ENCODE measurements around the gene CNTNAP2.
A peak's percentile ranks its signal among the peaks of the same experiment; 100 is the strongest.

Gene CNTNAP2

GRCh38 chr7:146291900-146292299, 175.3 kb downstream of the CNTNAP2 start:
- no peaks in the 10 kb centered on the region for H3K9me3 ChIP-seq (ENCODE audit: control insufficient read depth, low read length)
- no peaks in the 10 kb centered on the region for H3K27me3 ChIP-seq (replicated peaks; ENCODE audit: control insufficient read depth, insufficient read depth, low read length)
- no peaks in the 10 kb centered on the region for H3K36me3 ChIP-seq (ENCODE audit: control insufficient read depth, insufficient read depth, low read length, severe bottlenecking)
- no peak overlapping the region for H3K9ac ChIP-seq (ENCODE audit: low read length)
- no peak overlapping the region for H3K4me3 ChIP-seq (ENCODE audit: low read length)
- no peaks in the 10 kb centered on the region for H3K4me1 ChIP-seq (ENCODE audit: control insufficient read depth, insufficient read depth, low read length)
- DNase-seq (ENCODE audit: low read depth): no peak

DNA sequence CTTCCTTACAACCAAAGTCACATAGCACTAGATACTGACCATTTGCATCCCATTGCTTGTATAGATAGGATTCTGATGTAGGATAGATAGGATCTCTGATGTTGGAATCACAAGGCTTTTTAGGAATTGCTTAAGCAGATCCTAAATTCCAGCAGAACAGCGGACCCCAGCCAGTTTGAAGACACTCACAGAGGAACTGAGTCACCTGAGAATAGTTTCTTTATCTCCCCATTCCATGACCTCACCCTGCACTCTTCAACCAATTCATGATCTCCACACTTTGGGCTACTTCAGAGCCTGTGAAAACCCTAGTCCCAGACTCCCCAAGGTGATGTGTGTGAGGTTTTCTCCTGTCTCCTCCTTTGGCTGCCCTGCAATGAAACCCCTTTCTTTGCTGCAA, 179.4 kb downstream of the CNTNAP2 start:
- DNase-seq (ENCODE audit: low read depth): no peak
- no peaks in the 10 kb centered on the region for H3K27me3 ChIP-seq (replicated peaks; ENCODE audit: control insufficient read depth, insufficient read depth, low read length)
- H3K9ac ChIP-seq (ENCODE audit: low read length): no peak overlapping the region
- H3K9me3 ChIP-seq (ENCODE audit: control insufficient read depth, low read length): no peaks in the 10 kb centered on the region
- no peaks in the 10 kb centered on the region for H3K36me3 ChIP-seq (ENCODE audit: control insufficient read depth, insufficient read depth, low read length, severe bottlenecking)
- no peaks in the 10 kb centered on the region for H3K4me1 ChIP-seq (ENCODE audit: control insufficient read depth, insufficient read depth, low read length)
- H3K4me3 ChIP-seq (ENCODE audit: low read length): no peak overlapping the region

DNA sequence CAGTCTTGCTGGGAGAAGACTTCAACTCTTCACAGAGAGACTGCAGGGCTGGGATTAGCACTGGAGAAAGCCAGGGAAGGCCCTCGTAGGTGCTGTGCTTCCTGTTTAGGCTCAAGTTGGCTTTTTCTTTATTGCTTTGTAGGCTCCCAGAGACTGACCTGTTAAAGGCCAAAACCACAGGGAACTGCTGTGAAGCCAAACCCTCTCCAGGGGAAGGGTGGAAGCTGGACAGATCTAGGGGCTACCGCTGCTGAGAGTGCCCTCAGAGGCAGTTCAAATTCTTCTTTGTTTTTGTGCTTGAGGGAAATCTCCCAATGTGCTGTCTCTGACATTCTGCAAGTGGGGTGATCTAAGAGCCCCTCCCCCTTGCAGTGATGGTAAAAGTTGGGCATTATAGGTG, 198.4 kb downstream of the CNTNAP2 start:
- no peaks in the 10 kb centered on the region for H3K27me3 ChIP-seq (replicated peaks; ENCODE audit: control insufficient read depth, insufficient read depth, low read length)
- no peaks in the 10 kb centered on the region for H3K36me3 ChIP-seq (ENCODE audit: control insufficient read depth, insufficient read depth, low read length, severe bottlenecking)
- no peak for DNase-seq (ENCODE audit: low read depth)
- H3K4me3 ChIP-seq (ENCODE audit: low read length): no peak overlapping the region
- no peak overlapping the region for H3K9ac ChIP-seq (ENCODE audit: low read length)
- H3K9me3 ChIP-seq (ENCODE audit: control insufficient read depth, low read length): no peaks in the 10 kb centered on the region
- no peaks in the 10 kb centered on the region for H3K4me1 ChIP-seq (ENCODE audit: control insufficient read depth, insufficient read depth, low read length)

GRCh38 chr7:146319629-146320028, 203.0 kb downstream of the CNTNAP2 start:
- H3K4me3 ChIP-seq (ENCODE audit: low read length): no peak overlapping the region
- no peak for DNase-seq (ENCODE audit: low read depth)

GRCh38 chr7:146321301-146321700, 204.7 kb downstream of the CNTNAP2 start:
- no peak overlapping the region for H3K9ac ChIP-seq (ENCODE audit: low read length)
- H3K27me3 ChIP-seq (replicated peaks; ENCODE audit: control insufficient read depth, insufficient read depth, low read length): no peaks in the 10 kb centered on the region
- H3K36me3 ChIP-seq (ENCODE audit: control insufficient read depth, insufficient read depth, low read length, severe bottlenecking): no peaks in the 10 kb centered on the region
- no peak for DNase-seq (ENCODE audit: low read depth)
- H3K9me3 ChIP-seq (ENCODE audit: control insufficient read depth, low read length): no peaks in the 10 kb centered on the region
- H3K4me1 ChIP-seq (ENCODE audit: control insufficient read depth, insufficient read depth, low read length): no peaks in the 10 kb centered on the region
- no peak overlapping the region for H3K4me3 ChIP-seq (ENCODE audit: low read length)

More at GRCh38 chr7:146319629-146320028, 203.0 kb downstream of the CNTNAP2 start:
- Histone ChIP-seq H3K9me3 (ENCODE audit: control insufficient read depth, low read length) (no peaks in the 10 kb centered on the region), H3K9ac (ENCODE audit: low read length) (no peak overlapping the region), H3K4me1 (ENCODE audit: control insufficient read depth, insufficient read depth, low read length) (no peaks in the 10 kb centered on the region), H3K36me3 (ENCODE audit: control insufficient read depth, insufficient read depth, low read length, severe bottlenecking) (no peaks in the 10 kb centered on the region), H3K27me3 (replicated peaks; ENCODE audit: control insufficient read depth, insufficient read depth, low read length) (no peaks in the 10 kb centered on the region)

- no peak overlapping the region for H3K4me3 ChIP-seq (ENCODE audit: low read length)
Measured at GRCh38 chr7:146331369-146331768, 214.8 kb downstream of the CNTNAP2 start.

DNA sequence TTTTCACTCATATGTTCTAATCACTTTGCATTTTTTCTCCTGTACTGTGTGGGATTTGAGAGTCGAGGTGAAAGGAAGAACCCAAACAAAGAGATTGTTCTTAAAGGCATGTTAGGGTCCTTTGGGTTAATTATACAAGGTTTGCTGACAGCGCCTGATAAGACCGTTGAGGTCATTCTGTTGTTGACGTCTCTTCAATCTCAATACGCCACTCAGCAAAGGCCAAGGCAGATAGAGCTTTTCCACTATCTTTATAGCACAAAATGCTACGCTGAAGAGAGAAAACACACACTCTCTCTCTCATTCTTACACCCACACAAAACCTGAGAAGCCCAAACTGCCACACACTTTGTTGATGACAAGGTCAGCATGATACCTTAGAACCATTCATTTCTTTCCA, 228.7 kb downstream of the CNTNAP2 start:
- Histone ChIP-seq H3K4me1 (ENCODE audit: control insufficient read depth, insufficient read depth, low read length) (no peaks in the 10 kb centered on the region), H3K4me3 (ENCODE audit: low read length) (no peak overlapping the region), H3K27me3 (replicated peaks; ENCODE audit: control insufficient read depth, insufficient read depth, low read length) (no peaks in the 10 kb centered on the region), H3K9ac (ENCODE audit: low read length) (no peak overlapping the region), H3K36me3 (ENCODE audit: control insufficient read depth, insufficient read depth, low read length, severe bottlenecking) (no peaks in the 10 kb centered on the region), H3K9me3 (ENCODE audit: control insufficient read depth, low read length) (no peaks in the 10 kb centered on the region)
- no peak for DNase-seq (ENCODE audit: low read depth)

More at GRCh38 chr7:146331369-146331768, 214.8 kb downstream of the CNTNAP2 start:
- no peaks in the 10 kb centered on the region for H3K4me1 ChIP-seq (ENCODE audit: control insufficient read depth, insufficient read depth, low read length)
- H3K27me3 ChIP-seq (replicated peaks; ENCODE audit: control insufficient read depth, insufficient read depth, low read length): no peaks in the 10 kb centered on the region
- H3K9ac ChIP-seq (ENCODE audit: low read length): no peak overlapping the region
- no peak for DNase-seq (ENCODE audit: low read depth)
- H3K9me3 ChIP-seq (ENCODE audit: control insufficient read depth, low read length): no peaks in the 10 kb centered on the region
- no peaks in the 10 kb centered on the region for H3K36me3 ChIP-seq (ENCODE audit: control insufficient read depth, insufficient read depth, low read length, severe bottlenecking)

- Histone ChIP-seq H3K9ac (ENCODE audit: low read length) (no peak overlapping the region), H3K9me3 (ENCODE audit: control insufficient read depth, low read length) (no peaks in the 10 kb centered on the region), H3K36me3 (ENCODE audit: control insufficient read depth, insufficient read depth, low read length, severe bottlenecking) (no peaks in the 10 kb centered on the region), H3K27me3 (replicated peaks; ENCODE audit: control insufficient read depth, insufficient read depth, low read length) (no peaks in the 10 kb centered on the region), H3K4me1 (ENCODE audit: control insufficient read depth, insufficient read depth, low read length) (no peaks in the 10 kb centered on the region), H3K4me3 (ENCODE audit: low read length) (no peak overlapping the region)
- no peak for DNase-seq (ENCODE audit: low read depth)
Measured at GRCh38 chr7:146346096-146346495, 229.5 kb downstream of the CNTNAP2 start.

DNA sequence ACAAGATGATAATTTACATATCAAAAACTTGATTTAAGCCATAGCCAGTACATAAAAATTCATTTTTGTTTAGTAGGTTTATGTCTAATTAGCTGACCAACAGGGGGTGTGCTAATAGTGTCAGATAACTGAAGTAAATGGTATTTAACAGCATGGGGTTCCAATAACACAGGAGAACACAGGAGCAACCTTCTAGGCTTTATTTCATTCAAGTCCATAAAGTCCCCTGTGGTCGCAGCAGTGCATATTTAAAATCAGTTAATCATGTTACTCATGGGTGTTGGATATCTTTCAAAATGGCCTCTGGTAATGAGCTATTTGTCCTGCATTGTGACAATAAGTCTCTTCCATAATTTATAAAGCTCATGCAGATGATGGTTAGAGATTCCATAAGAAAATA, 238.6 kb downstream of the CNTNAP2 start:
- DNase-seq (ENCODE audit: low read depth): no peak
- no peaks in the 10 kb centered on the region for H3K36me3 ChIP-seq (ENCODE audit: control insufficient read depth, insufficient read depth, low read length, severe bottlenecking)
- H3K27me3 ChIP-seq (replicated peaks; ENCODE audit: control insufficient read depth, insufficient read depth, low read length): no peaks in the 10 kb centered on the region
- H3K9ac ChIP-seq (ENCODE audit: low read length): no peak overlapping the region
- no peaks in the 10 kb centered on the region for H3K4me1 ChIP-seq (ENCODE audit: control insufficient read depth, insufficient read depth, low read length)
- no peaks in the 10 kb centered on the region for H3K9me3 ChIP-seq (ENCODE audit: control insufficient read depth, low read length)
- no peak overlapping the region for H3K4me3 ChIP-seq (ENCODE audit: low read length)

DNA sequence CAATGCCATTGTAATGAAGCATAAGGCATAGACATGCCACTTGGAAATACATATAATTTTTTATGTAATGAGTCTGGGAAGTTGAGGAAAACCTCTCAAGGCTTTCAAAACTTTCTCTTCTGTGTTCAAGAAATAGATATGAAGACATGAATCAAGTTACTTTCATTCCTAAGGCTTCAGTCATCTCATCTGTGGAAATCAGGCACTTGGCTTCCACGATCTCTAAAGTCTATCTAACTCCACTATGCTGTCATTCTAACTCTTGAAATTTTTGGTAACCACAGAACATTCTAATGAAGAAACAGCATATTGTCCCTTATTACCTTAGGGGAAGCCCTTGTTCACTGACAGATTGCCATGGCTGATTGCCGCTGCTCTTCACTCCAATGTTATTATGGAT, 242.6 kb downstream of the CNTNAP2 start:
- Histone ChIP-seq H3K36me3 (ENCODE audit: control insufficient read depth, insufficient read depth, low read length, severe bottlenecking) (no peaks in the 10 kb centered on the region), H3K4me1 (ENCODE audit: control insufficient read depth, insufficient read depth, low read length) (no peaks in the 10 kb centered on the region), H3K9ac (ENCODE audit: low read length) (no peak overlapping the region), H3K4me3 (ENCODE audit: low read length) (no peak overlapping the region), H3K27me3 (replicated peaks; ENCODE audit: control insufficient read depth, insufficient read depth, low read length) (no peaks in the 10 kb centered on the region), H3K9me3 (ENCODE audit: control insufficient read depth, low read length) (peaks cover 3% of the 10 kb centered on the region)
- peak; percentile 65 for DNase-seq (ENCODE audit: low read depth)

GRCh38 chr7:146366938-146367337, 250.3 kb downstream of the CNTNAP2 start:
- H3K36me3 ChIP-seq (ENCODE audit: control insufficient read depth, insufficient read depth, low read length, severe bottlenecking): no peaks in the 10 kb centered on the region
- no peaks in the 10 kb centered on the region for H3K27me3 ChIP-seq (replicated peaks; ENCODE audit: control insufficient read depth, insufficient read depth, low read length)
- H3K9me3 ChIP-seq (ENCODE audit: control insufficient read depth, low read length): no peaks in the 10 kb centered on the region
- no peaks in the 10 kb centered on the region for H3K4me1 ChIP-seq (ENCODE audit: control insufficient read depth, insufficient read depth, low read length)
- H3K4me3 ChIP-seq (ENCODE audit: low read length): no peak overlapping the region
- DNase-seq (ENCODE audit: low read depth): peak; percentile 73
- no peak overlapping the region for H3K9ac ChIP-seq (ENCODE audit: low read length)

DNA sequence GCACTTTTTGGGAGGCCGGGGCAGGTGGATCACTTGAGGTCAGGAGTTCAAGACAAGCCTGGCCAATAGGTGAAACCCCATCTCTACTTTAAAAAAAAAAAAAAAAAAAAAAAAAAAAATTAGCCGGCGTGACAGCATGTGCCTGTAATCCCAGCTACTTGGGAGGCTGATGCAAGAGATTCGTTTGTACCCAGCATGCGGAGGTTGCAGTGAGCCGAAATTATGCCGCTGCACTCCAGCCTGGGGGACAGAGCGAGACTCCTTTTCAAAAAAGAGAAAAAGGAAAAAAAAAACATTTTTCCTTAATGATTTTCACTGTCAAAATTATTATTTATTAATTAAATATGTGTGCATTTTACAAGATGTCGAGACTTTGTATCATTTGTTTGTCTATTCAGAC, 253.6 kb downstream of the CNTNAP2 start:
- Histone ChIP-seq H3K4me1 (ENCODE audit: control insufficient read depth, insufficient read depth, low read length) (no peaks in the 10 kb centered on the region), H3K9ac (ENCODE audit: low read length) (no peak overlapping the region), H3K4me3 (ENCODE audit: low read length) (no peak overlapping the region), H3K9me3 (ENCODE audit: control insufficient read depth, low read length) (no peaks in the 10 kb centered on the region), H3K36me3 (ENCODE audit: control insufficient read depth, insufficient read depth, low read length, severe bottlenecking) (no peaks in the 10 kb centered on the region), H3K27me3 (replicated peaks; ENCODE audit: control insufficient read depth, insufficient read depth, low read length) (no peaks in the 10 kb centered on the region)
- no peak for DNase-seq (ENCODE audit: low read depth)

Data from adipocyte (in vitro differentiated cells).